Activated CD4-positive, alpha-beta T cell treated with anti-CD3 and anti-CD28 coated beads, Interleukin-10, Interleukin-2, amounts not matched to agents 100 ng/mL and 50 ng/mL, durations not matched to agents 16 hours and 8 hours (primary cell): Measurements from ENCODE around the gene ERCC6.

Experiments
- DNase-seq: peaks from one replicate; pipeline ENCODE4 v3.0.0-alpha.2; 2020

The ERCC6 gene

DNA sequence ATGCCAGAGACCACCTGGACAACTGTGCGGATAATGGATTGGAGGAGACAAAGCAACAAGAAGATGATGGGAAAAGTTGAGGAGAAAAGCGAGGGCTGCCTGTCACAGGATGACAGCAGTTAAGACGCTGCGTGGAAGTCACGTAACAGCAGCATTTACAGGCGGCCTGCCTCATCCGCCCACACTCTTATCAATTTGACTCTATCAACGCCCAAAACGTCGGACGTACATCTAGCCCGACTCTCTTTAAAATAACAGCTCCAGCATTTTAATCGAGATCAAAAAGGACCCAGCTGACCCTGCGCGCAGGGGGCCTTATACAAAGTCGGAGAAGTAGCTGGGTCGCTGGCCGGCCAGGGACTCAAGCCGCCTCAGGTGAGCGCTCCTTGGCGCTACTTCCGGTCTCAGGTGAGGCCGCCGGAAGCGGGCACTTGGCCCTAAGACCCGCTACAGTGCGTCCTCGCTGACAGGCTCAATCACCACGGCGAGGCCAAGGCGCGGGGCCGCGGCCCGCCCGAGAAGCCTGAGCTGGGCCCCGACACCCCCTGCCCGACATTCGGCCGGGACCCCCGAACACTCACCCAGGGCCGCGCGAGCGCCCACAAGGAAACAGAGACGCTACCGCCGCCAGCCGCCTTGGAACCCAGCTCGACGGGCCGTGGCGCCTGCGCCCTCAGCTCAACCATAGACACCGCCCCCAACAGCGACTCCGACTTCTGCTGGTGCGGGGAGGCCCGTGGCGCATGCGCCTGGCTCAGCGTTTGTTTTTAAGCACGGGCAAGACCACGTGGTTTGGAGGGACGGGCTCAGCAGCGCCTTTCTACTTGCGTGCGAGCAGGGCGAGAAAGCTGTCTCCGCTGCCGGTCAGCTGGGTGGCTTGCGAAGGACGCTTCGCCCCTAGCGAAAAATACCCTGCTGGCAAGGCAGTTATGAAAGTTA is at the start of gene ERCC6:
ERCC6 (minus strand) TSS at position 741 of the 939 bp plus-strand sequence.
- DNase-seq, result peak; percentile 98

DNA sequence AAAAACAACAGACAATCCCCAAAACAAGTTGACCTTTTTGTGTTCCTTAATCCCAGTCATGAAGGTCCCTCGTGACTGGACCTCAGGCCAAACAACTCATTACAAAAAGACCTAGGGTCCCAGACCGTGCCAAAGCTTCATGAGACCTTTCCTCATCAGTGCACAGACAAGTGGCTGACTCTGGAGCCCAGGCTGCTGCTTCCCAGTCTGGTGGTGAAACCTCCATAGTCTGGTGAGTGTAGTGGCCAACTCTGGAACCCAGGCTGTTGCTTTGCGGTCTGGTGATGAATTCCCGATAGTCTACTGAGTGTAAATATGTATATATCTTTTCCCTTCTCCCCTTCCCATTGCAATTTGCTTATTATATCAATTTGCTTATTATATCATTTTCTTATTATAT is 49.1 kb upstream of the ERCC6 start:
- no peak for DNase-seq

DNA sequence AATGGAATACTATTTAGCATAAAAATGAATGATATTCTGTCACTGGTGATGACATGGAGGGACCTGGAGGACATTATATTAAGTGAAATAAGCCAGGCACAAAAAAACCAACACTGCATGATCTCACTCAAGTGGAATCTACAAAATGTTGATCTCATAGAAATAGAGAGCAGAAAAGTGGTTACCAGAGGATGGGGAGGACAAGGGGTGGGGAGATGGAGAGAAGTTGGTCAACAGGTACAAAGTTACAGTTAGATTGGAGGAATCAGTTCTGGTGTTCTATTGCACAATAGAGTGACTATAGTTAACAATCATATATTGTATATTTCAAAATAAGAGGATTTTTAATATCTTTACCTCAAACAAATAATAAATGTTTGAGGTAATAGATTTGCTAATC is 46.5 kb upstream of the ERCC6 start:
- no peak for DNase-seq

DNA sequence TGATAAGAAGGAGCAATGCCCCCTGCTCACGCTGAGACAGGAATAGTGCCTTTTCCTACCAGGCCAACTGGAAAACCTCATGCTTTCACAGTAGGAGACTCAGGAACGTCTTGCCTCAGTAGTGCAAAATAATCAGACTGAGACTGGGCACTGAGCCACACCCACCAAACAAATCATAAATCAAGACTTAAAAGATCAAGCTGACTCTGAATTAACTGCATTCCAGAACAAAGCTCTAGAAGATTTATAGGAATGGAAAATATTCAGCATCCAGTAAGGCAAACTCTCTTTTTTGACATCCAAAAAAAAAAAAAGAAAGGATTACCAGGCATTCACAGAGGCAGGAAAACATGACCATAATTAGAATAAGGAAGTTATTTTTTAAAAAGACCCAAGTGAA is 40.7 kb upstream of the ERCC6 start:
- DNase-seq, result no peak

DNA sequence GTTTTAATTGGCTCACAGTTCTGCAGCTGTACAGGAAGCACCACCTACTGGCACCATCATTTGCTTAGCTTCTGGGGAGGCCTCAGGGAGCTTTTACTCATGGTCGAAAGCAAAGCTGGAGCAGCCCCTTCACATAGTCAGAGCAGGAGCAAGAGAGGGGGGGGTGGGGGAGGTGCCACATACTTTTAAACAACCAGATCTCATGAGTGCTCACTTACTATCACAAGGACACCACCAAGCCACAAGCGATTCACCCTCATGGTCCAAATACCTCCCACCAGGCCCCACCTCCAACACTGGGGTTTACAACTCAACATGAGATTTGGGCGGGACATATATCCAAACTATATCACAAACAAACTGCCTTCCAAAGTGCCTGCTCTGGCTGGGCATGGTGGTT is 39.5 kb upstream of the ERCC6 start:
- DNase-seq, result no peak

DNA sequence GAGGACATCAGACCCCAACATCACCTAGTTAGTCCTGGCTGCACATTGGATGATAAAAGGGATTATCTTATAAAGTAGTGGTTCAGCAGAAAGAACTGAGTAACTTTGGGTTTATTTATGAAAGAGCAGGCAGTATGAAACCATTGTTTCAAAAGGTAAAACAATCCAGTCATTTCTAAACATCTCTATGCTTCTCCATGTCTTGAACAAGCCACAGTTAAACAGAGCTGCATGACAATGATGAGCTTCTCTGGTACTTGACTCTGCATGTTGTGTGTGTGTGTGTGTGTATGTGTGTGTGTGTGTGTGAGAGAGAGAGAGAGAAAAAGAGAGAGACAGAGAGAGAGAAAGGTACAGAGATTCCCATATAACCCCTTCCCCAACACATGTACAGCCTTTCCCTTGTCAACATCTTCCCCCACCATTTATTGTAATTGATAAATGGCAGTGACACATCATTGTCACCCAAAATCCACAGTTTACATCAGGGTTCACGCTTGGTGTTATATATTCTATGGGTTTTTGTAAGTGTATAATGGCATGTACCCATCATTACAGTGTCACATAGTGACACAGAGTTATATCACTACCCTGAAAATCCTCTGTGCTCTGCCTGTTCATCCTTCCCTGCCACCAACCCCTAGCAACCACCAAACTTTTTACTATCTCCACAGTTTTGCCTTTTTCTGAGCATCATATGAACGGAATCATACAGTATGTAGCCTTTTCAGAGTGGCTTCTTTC is 38.4 kb upstream of the ERCC6 start:
- peak; percentile 11 for DNase-seq

DNA sequence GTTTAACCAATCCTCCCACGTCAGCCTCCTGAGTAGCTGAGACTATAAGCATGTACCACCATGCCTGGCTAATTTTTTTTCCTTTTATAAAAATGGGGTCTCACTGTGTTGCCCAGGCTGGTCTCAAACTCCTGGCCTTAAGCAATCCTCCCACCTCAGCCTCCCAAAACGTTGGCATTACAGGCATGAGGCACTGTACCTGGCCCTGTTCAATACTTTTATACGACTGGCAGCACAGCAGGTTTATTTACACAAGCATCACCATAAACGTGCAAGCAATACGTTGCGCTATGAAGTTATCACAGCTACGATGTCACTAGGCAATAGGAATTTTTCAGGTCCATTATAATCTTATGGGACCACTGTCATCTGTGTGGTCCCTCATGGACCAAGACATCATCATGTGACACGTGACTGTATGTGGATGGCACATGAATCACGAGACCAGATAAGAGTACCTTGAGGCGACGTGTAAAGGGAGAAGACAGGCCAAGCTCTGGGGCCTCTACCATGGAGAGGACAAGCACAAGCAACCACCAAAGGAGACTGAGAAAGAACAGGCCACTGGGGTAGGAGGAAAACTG is 36.7 kb upstream of the ERCC6 start:
- no peak for DNase-seq

DNA sequence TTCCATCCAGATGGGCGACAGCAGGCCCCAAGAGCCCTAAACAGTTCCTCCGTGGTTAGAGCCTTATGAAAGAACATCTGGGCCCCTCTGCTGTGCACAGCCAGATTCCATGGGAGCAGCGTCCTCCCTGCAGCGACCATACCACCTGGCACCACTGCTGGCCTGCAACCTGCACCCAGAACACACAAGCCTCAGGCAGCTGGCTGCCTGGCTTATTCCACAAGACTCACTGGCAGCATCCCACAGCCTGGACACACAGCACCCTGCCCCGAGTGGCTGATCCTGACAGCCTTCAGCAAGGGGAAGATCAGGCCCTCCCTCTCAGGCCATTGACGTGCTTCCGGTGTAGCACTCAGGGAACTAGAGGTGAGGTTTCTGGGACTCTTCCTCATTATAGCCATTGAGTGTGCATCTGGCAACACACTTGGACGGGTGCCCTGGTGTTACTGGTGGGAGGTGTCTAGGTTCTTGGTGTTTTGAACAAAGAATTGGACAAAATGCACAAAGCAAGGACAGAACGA is 33.7 kb upstream of the ERCC6 start:
- no peak for DNase-seq

DNA sequence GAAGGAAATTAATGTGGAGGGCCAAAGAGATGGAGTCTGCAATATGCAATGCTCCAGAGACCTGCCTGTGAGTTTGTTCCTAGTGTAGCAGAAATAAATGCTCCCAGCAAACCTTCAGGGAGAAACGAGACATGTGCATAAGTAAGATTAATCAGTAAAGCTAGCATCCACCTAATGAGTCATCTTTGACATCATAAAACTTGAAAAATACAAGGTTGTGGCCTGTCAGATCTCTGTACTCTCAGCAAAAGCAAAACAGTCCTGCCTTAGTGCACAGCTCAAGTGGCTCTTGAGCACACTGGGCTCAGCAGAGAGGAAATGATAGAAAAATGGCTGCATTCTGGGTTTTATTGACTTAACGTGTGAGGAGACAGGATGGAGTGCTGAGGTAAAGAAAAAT is 32.5 kb upstream of the ERCC6 start:
- peak; percentile 12 for DNase-seq

DNA sequence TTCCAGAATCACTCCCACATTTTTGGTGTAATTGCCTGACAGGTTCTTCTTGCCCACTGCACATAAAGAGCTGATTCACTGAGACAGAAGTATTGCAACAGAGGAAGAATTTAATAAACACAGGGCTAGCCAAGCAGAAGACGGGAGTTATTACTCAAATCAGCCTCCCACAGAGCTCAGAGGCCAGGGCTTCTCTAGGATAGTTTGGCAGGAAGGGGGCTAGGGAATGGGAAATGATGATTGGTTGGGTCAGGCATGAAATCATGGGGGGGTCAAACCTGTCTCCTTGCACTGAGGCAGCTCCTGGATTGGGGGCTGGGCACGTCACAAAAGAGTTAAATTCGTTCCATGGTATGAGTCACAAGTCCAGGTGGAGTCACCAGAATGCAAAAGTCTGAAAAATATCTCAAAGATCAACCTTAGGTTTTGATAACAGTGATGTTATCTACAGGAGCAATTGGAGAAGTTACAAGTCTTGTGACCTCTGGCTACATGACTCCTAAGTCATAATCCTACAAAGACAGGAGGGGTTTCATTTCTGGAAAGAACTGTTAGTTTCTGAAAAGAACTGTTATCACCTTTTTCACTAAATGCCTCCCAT is 30.2 kb upstream of the ERCC6 start:
- no peak for DNase-seq

DNA sequence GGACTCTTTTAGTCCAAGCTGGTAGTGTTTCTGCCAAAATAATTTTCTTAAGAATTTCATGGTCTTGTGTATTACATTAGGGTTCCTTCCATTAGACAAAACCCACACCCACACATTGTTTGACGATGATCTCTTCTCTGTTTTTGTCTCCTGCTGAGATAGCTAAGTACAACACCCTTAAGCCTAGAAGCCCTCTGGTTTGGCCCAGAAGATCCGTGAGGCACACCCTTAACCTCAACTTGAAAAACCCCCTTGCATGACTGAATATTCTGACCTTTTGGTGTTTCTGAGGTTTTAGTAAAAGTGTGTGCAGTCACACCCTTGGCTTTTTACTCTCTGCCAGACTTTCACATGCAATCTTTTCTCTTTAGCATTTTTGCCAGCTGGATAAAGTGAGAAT is 29.3 kb upstream of the ERCC6 start:
- peak; percentile 9 for DNase-seq

DNA sequence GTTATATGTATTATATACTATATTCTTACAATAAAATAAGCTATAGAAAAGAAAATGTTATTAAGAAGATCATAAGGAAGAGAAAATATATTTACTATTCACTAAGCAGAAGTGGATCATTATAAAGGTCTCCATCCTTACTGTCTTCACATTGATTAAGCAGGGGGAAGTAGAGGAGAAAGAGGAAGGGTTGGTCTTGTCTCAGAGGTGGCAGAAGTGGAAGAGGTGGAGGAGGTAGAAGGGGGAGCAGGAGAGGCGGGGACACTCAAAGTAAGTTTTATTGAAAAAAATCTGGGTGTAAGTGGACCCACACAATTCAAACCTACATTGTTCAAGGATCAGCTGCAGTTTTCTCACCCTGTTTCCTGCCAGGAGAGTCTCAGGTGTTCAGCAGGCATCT is 28.9 kb upstream of the ERCC6 start:
- no peak for DNase-seq

DNA sequence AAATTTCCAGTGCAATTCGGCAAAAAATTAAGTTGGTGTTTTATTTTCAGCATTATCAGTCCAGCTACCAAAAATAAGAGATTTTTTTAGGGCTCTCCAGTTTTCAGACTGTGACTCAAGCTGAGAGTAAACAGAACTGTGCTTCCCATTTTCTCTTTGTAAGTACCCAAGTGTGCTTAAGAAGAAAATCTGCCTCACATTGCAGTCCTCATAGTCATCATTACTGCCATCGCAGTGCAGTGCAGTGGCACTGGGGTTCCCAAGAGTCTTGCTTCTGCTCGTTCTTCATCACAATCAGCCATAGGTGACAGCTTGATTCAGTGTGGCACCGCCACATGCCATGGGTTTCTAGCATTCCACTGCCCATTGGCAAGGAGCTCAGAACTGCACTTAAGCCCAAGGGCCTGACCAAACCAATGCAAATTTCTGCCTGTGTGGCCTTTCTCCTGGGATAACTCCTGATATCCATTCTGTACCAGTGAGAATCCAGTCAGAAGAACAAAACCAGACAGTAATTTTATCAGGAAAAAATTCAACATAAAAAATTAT is 25.6 kb upstream of the ERCC6 start:
- DNase-seq, result no peak

DNA sequence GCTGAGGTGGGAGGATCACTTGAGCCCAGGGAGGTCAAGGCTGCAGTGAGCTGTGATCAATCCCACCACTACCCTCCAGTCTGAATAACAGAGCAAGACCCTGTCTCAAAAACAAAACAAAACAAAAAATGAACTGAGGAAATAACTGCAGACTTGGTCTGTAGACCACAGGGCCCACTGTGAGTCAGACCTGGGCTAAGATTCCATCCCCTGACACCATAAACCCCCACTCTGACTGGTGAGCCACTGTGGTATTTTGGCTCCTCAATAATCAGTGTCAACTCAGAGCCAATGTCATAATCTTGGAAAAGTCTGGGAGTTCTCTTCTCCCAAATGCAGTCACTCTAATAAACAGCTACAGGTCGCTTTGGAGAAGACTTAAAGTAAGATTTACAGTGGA is 24.0 kb upstream of the ERCC6 start:
- no peak for DNase-seq

DNA sequence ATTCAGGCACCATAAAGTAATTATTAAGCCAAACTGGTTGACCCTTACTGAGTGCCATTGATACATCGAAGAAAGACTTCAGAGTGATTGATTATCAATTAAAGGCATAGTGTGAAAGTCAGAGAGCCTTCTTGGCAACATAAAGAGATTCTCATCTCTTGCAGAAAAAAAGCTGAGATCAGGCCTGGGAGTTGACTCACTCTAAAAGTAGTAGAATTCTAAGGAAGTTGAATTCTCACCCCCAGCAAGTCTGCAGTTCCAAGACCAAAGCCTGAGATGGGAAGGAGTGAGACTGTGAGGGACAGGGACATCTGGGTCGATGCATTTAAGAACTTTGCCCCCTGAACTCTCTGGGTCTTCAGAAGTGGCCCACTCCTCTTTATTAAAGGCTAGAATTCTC is 21.6 kb upstream of the ERCC6 start:
- DNase-seq, result no peak

DNA sequence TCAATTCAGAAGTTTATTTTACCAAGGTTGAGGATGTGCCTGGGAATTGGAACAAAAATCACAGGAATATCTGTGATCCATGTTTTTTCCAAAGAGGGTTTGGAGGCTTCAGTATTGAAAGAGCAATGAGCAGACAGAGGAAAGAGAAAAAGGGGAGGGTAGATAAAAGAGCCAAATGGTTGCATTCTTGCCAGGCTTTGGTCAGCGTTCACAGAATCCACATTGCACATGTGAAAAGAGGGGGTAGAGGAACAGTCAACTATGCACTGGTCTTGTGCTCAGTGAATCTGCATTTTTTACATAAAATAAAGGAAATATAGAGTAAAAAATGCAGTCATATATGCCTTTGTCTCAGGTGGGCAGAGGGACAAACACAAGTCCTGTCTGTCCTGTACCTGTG is 20.6 kb upstream of the ERCC6 start:
- no peak for DNase-seq

DNA sequence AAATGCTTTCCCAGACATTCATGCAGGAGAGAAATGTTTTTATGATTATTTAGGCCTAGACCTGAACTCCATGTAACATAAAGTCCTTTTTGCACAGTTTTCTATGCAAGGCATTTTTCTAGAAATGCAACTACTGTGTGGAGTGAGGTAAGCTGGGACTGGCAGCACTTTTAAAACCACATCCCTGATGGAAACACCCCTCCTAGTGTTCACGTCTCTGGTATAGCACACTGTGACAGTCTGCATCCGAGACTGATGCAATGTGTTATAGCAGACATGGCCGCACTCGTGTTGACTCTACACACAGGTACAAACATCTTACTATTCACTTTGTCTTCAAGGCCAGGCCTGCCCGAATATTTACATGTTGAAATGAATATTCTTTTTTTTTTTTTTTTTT is 19.3 kb upstream of the ERCC6 start:
- DNase-seq, result no peak

DNA sequence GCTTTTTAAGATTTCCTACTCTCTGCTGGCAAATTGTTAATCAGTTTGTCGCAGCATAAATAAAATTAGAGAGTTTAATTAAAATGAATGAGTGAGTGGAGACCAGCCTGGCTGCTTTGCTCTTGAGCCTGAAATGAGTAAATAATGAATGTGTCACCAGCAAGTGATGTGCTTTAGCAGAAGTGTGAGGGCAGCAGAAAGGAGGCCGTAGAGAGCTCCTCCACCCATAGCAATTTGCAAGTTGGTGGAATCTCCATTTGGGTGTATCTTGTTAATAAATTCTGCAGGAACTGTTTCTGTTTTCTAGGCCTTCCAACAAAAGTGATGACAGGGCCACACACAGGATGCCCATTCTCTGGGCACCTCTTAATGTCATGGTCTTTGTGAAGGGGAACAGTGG is 18.8 kb upstream of the ERCC6 start:
- DNase-seq, result no peak

DNA sequence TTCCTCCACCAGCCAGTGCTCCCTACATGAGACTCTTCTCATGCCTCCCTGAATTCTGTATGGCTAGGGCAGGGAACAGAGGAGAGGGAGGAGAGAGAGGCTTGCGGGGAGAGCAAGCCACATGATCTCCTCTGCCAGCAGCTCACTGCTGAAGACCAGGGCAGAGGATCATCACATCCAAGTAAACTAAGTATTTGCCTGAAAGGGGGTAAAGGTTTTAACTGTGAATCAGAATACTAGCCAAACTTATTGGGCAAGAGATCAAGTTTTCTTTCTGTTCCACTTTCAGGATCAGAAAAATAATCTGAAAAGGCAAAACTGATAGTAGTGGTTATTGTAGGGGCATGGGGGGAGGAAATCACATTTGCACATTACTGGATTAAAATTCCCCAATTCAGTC is 17.8 kb upstream of the ERCC6 start:
- no peak for DNase-seq

DNA sequence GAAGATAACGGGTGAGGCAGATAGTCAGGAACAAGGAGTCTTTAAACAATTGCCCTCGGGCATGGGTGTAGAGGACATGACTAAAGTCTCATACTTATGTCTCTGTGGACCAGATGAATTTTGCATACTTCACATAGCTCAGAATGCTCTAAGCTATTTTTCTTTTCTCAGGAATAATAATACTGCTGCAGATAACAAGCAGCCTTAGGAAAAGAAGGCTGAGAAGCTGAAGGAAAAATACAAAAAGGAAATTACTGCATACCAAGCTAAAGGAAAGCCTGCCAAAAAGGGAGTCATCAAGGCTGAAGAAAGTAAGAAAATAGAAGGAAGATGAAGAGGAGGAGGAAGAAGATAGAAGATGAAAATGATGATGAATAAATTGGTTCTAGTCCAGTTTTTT is 13.4 kb upstream of the ERCC6 start:
- DNase-seq, result no peak

DNA sequence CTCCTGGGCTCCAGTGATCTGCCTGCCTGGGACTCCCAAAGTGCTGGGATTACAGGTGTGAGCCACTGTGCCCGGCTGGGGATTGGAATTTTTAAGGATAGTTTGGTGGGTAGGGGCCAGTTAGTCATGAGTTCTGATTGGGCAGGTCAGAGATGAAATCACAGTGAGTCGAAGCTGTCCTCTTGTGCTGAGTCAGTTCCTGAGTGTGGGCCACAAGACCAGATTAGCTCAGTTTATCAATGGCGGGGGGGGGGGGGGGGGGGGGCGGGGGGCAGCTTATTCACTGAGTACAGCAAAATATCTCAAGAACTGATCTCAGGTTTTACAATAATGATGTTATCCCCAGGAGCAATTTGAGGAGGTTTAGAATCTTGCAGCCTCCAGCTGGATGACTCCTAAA is 11.6 kb upstream of the ERCC6 start:
- DNase-seq, result no peak

DNA sequence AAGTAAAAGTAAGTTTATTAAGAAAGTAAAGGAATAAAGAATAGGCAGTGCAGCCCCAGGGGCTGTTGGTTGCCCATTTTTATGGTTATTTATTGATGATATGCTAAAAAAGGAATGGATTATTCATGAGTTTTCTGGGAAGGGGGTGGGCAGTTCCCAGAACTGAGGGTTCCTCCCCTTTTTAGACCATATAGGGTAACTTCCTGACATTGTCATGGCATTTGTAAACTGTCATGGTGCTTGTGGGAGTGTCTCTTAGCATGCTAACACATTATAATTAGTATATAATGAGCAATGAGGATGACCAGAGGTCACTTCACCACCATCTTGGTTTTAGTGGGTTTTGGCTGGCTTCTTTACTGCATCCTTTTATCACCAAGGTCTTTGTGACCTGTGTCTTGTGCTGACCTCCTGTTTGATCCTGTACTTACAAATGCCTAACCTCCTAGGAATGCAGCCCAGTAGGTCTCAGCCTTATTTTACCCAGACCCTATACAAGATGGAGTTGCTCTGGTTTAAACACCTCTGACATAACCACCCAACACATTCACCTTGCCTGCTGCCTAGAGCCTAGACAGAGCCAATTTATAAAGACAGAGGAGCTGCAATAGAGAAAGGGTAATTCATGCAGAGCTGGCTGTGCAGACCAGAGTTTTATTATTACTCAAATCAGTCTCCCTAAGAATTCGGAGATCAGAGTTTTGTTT is 10.9 kb upstream of the ERCC6 start:
- DNase-seq, result no peak
